Measurements from ENCODE around the gene PIK3R1. TPM values are rescaled to one million over a fixed set of nuclear protein-coding genes. Genes with fewer than 3 reads are reported as not detected.

PIK3R1 gene
- polyA plus RNA-seq, 1 donor (not counting 4 experiments of a cell fraction or from before 2014, with no cell fraction given), result 16.7 TPM

DNA sequence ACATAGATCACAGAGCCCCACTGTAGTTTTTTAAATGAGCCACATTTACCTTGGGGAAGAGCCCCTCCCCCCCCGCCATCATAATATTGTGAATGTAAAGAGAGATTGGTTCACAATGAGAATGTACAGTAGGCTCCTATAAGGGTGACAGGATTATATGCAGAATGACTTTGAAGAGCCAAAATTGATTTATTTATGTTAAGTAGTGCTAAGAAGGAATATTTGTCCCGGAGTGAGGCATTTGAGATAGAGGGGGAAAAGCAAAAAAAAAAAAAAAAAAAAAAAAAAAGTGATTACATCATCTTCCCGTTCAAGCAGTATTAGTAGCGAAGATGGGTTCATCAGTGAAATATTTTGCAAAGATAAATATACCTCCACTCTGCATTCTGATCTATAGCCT is 73.9 kb downstream of the PIK3R1 start:
- H4K20me1 ChIP-seq (ENCODE audit: control insufficient read depth, extremely low read depth, insufficient read depth, low read length), result no peaks in the 10 kb centered on the region
- dilution Hi-C loops (cut with MboI; ENCODE audit: extremely low pct_ligation_motif_present, low sequenced_read_pairs), result no loop called here
- H3K79me2 ChIP-seq (ENCODE audit: control insufficient read depth, insufficient read depth, low read length), result no peaks in the 10 kb centered on the region
- H3K27me3 ChIP-seq (ENCODE audit: control insufficient read depth, extremely low read depth, insufficient read depth, low read length), result no peaks in the 10 kb centered on the region
- no peak overlapping the region for H3K4me2 ChIP-seq (ENCODE audit: control insufficient read depth, extremely low read depth, insufficient read depth, low read depth, low read length)
- no peaks in the 10 kb centered on the region for H3K9me3 ChIP-seq (ENCODE audit: control insufficient read depth, low read depth, low read length)
- no peak overlapping the region for H2AFZ ChIP-seq (ENCODE audit: control insufficient read depth, low read length)
- TF ChIP-seq, protein P1, sequence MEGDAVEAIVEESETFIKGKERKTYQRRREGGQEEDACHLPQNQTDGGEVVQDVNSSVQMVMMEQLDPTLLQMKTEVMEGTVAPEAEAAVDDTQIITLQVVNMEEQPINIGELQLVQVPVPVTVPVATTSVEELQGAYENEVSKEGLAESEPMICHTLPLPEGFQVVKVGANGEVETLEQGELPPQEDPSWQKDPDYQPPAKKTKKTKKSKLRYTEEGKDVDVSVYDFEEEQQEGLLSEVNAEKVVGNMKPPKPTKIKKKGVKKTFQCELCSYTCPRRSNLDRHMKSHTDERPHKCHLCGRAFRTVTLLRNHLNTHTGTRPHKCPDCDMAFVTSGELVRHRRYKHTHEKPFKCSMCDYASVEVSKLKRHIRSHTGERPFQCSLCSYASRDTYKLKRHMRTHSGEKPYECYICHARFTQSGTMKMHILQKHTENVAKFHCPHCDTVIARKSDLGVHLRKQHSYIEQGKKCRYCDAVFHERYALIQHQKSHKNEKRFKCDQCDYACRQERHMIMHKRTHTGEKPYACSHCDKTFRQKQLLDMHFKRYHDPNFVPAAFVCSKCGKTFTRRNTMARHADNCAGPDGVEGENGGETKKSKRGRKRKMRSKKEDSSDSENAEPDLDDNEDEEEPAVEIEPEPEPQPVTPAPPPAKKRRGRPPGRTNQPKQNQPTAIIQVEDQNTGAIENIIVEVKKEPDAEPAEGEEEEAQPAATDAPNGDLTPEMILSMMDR (optimal IDR thresholded peaks at IDR 0.05 in 1 of 3, IDR thresholded peaks at IDR 0.05 in 1 of 3, conservative IDR thresholded peaks at IDR 0.05 in 1 of 3; ENCODE audit: extremely low read depth in 1 of 3, insufficient read depth in 2 of 3, low read length in 3 of 3), result no peak
- TF ChIP-seq EZH2 (IDR thresholded peaks at IDR 0.05; ENCODE audit: low read length), result no peak
- FAIRE-seq, result no peak
- no peak overlapping the region for H3K9ac ChIP-seq (ENCODE audit: control insufficient read depth, extremely low read depth, insufficient read depth, low read length)
- H3K9me1 ChIP-seq (ENCODE audit: control insufficient read depth, extremely low read depth, insufficient read depth, low read length), result peaks cover 2% of the 10 kb centered on the region
- peaks cover 4 to 5% of the 10 kb centered on the region in 2 experiments for H3K36me3 ChIP-seq (ENCODE audit: control insufficient read depth in 2 of 2, extremely low read depth in 1 of 2, insufficient read depth in 2 of 2, low read length in 2 of 2)
- no peak overlapping the region for H3K4me3 ChIP-seq (ENCODE audit: control insufficient read depth in 2 of 3, extremely low read depth in 1 of 3, insufficient read depth in 2 of 3, low read depth in 1 of 3, low read length in 3 of 3)
- H3K4me1 ChIP-seq (ENCODE audit: control insufficient read depth, extremely low read depth, insufficient read depth, low read length), result peaks cover 22% of the 10 kb centered on the region
- DNase-seq (ENCODE audit: low read depth, low spot score), result no peak
- no peak overlapping the region for H3K27ac ChIP-seq (ENCODE audit: control insufficient read depth, insufficient read depth, low read length)

DNA sequence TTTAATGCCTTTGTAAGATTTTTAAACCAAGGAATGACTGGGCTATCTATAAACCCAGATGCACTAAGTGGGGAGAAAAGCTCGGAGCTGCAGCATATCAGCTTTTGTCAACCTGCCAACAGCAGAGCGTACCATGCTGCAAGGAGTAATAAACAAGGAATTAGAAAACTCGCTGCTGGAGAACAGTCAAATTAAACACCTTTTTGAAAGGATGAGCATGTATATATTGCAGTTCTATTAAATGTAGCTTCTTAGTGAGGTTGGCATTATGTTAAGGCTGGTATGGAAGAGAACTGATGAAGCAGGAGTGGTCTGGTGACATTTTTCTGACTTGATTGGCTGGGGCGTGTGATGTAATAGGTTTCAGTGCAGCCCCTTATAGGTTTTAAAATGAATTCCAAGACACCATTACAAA is 74.7 kb downstream of the PIK3R1 start:
- no peak overlapping the region for H2AFZ ChIP-seq (ENCODE audit: control insufficient read depth, low read length)
- DNase-seq (ENCODE audit: low read depth, low spot score), result no peak
- TF ChIP-seq, protein P1 (optimal IDR thresholded peaks at IDR 0.05 in 1 of 3, IDR thresholded peaks at IDR 0.05 in 1 of 3, conservative IDR thresholded peaks at IDR 0.05 in 1 of 3; ENCODE audit: extremely low read depth in 1 of 3, insufficient read depth in 2 of 3, low read length in 3 of 3), result no peak
- no peak for TF ChIP-seq EZH2 (IDR thresholded peaks at IDR 0.05; ENCODE audit: low read length)
- no peak overlapping the region for H3K9ac ChIP-seq (ENCODE audit: control insufficient read depth, extremely low read depth, insufficient read depth, low read length)
- peaks cover 6 to 9% of the 10 kb centered on the region in 2 experiments for H3K36me3 ChIP-seq (ENCODE audit: control insufficient read depth in 2 of 2, extremely low read depth in 1 of 2, insufficient read depth in 2 of 2, low read length in 2 of 2)
- FAIRE-seq, result peak; percentile 9
- no peaks in the 10 kb centered on the region for H3K9me3 ChIP-seq (ENCODE audit: control insufficient read depth, low read depth, low read length)
- H3K9me1 ChIP-seq (ENCODE audit: control insufficient read depth, extremely low read depth, insufficient read depth, low read length), result peaks cover 2% of the 10 kb centered on the region
- dilution Hi-C loops (cut with MboI; ENCODE audit: extremely low pct_ligation_motif_present, low sequenced_read_pairs), result no loop called here
- no peak overlapping the region for H3K4me3 ChIP-seq (ENCODE audit: control insufficient read depth in 2 of 3, extremely low read depth in 1 of 3, insufficient read depth in 2 of 3, low read depth in 1 of 3, low read length in 3 of 3)
- no peak overlapping the region for H3K4me2 ChIP-seq (ENCODE audit: control insufficient read depth, extremely low read depth, insufficient read depth, low read depth, low read length)
- no peaks in the 10 kb centered on the region for H3K79me2 ChIP-seq (ENCODE audit: control insufficient read depth, insufficient read depth, low read length)
- peaks cover 23% of the 10 kb centered on the region for H3K4me1 ChIP-seq (ENCODE audit: control insufficient read depth, extremely low read depth, insufficient read depth, low read length)
- H3K27me3 ChIP-seq (ENCODE audit: control insufficient read depth, extremely low read depth, insufficient read depth, low read length), result no peaks in the 10 kb centered on the region
- no peak overlapping the region for H3K27ac ChIP-seq (ENCODE audit: control insufficient read depth, insufficient read depth, low read length)
- H4K20me1 ChIP-seq (ENCODE audit: control insufficient read depth, extremely low read depth, insufficient read depth, low read length), result no peaks in the 10 kb centered on the region

Measured in keratinocyte (primary cell).